ENCODE results near the gene MDFI.

DNA sequence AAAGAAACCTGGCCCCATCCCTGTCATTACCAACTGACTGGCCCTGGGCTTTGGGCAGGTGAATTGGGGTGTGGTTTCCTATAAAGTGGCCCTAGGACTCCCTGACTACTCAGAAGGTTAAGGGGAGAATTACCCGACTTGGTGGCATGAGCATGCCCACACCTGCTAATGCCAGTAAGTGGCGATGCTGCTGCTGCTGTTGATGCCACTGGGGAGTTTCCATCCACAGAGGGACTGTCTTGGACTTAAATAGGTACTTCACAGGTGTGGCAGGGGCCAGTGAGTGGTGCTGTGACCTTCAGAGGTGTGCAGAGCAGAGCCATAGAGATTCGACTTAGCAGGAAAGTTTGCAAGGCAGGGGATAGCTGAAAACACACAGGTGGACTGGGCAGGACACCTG, 32.6 kb upstream of the MDFI start:
- TF ChIP-seq, protein P1, sequence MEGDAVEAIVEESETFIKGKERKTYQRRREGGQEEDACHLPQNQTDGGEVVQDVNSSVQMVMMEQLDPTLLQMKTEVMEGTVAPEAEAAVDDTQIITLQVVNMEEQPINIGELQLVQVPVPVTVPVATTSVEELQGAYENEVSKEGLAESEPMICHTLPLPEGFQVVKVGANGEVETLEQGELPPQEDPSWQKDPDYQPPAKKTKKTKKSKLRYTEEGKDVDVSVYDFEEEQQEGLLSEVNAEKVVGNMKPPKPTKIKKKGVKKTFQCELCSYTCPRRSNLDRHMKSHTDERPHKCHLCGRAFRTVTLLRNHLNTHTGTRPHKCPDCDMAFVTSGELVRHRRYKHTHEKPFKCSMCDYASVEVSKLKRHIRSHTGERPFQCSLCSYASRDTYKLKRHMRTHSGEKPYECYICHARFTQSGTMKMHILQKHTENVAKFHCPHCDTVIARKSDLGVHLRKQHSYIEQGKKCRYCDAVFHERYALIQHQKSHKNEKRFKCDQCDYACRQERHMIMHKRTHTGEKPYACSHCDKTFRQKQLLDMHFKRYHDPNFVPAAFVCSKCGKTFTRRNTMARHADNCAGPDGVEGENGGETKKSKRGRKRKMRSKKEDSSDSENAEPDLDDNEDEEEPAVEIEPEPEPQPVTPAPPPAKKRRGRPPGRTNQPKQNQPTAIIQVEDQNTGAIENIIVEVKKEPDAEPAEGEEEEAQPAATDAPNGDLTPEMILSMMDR (IDR thresholded peaks at IDR 0.05 in 4 of 5, conservative IDR thresholded peaks at IDR 0.05 in 1 of 5) = no peak
- TF ChIP-seq POLR2A (IDR thresholded peaks at IDR 0.05) = no peak
